Embryonic facial prominence (tissue), 1 donor: Measurements from ENCODE around the gene DCLRE1C.
"Not testable (repeated sequence)": the region's sequence is repeated elsewhere in the genome, so short reads cannot be mapped to it uniquely, and the experiment has no call there.

ENCODE experiments used
- DNase-seq: peaks from one replicate; pipeline ENCODE4 v3.0.0-alpha.2; 2016; ENCODE audit errors: extremely low spot score

DCLRE1C gene

GRCh38 chr10:14954001-14954770 lies at the start of gene DCLRE1C:
Gene DCLRE1C, minus strand, starts transcription at chr10:14954096. Its CDS starts 86 bp downstream, at chr10:14954010.
- peak; percentile 74 for DNase-seq

- DNase-seq: no peak
Measured at GRCh38 chr10:14995964-14996565, 42.2 kb upstream of the DCLRE1C start.

- not testable (repeated sequence) for DNase-seq
Measured at GRCh38 chr10:14993500-14994455, 39.9 kb upstream of the DCLRE1C start.

GRCh38 chr10:14992336-14992735 lies 38.4 kb upstream of the DCLRE1C start:
- not testable (repeated sequence) for DNase-seq

GRCh38 chr10:14991035-14991749 lies 37.3 kb upstream of the DCLRE1C start:
- DNase-seq: not testable (repeated sequence)

- not testable (repeated sequence) for DNase-seq
Measured at GRCh38 chr10:14989552-14989951, 35.7 kb upstream of the DCLRE1C start.

GRCh38 chr10:14982744-14983143 lies 28.8 kb upstream of the DCLRE1C start:
- DNase-seq: no peak

- no peak for DNase-seq
Measured at GRCh38 chr10:14975672-14976273, 21.9 kb upstream of the DCLRE1C start.

- not testable (repeated sequence) for DNase-seq
Measured at GRCh38 chr10:14974153-14974998, 20.5 kb upstream of the DCLRE1C start.

GRCh38 chr10:14971867-14972448 lies 18.1 kb upstream of the DCLRE1C start:
- no peak for DNase-seq

- no peak for DNase-seq
Measured at GRCh38 chr10:14967897-14968296, 14.0 kb upstream of the DCLRE1C start.

- peak; percentile 80 for DNase-seq
Measured at GRCh38 chr10:14959221-14960057, 5.5 kb upstream of the DCLRE1C start, which contains the start of gene MEIG1. Gene MEIG1, plus strand, starts transcription at chr10:14959388. Its CDS starts 7,081 bp downstream, at chr10:14966469.

- DNase-seq: no peak
Measured at GRCh38 chr10:14958872-14959220, 5.0 kb upstream of the DCLRE1C start.

GRCh38 chr10:14954934-14955333 lies 1.0 kb upstream of the DCLRE1C start:
- no peak for DNase-seq

- DNase-seq: no peak
Measured at GRCh38 chr10:14953424-14954000, 384 bp downstream of the DCLRE1C start.

- no peak for DNase-seq
Measured at GRCh38 chr10:14952851-14953423, 959 bp downstream of the DCLRE1C start.

GRCh38 chr10:14949291-14949690 lies 4.6 kb downstream of the DCLRE1C start:
- no peak for DNase-seq

GRCh38 chr10:14947268-14947667 lies 6.6 kb downstream of the DCLRE1C start:
- DNase-seq: no peak
